HG03095 (cell line): ENCODE results near the gene TRAPPC6A.

Experiments
- ATAC-seq: cut with Tn5 transposase; IDR thresholded peaks from one replicate; pipeline ENCODE4 v1.9.1; 2021; ENCODE audit warnings: moderate library complexity; ENCODE audit not compliant: unreplicated experiment

Gene TRAPPC6A

GRCh38 chr19:45177817-45178261 lies at the start of gene TRAPPC6A:
TRAPPC6A (minus strand) TSS chr19:45178237; CDS start chr19:45178218, 19 bp downstream.
- ATAC-seq: no peak

- ATAC-seq: no peak
Measured at GRCh38 chr19:45224645-45225044, 46.6 kb upstream of the TRAPPC6A start.

- ATAC-seq: no peak
Measured at GRCh38 chr19:45223879-45224278, 45.8 kb upstream of the TRAPPC6A start.

- no peak for ATAC-seq
Measured at GRCh38 chr19:45222724-45223123, 44.7 kb upstream of the TRAPPC6A start.

GRCh38 chr19:45218911-45219743 lies 41.1 kb upstream of the TRAPPC6A start:
- no peak for ATAC-seq

GRCh38 chr19:45218426-45218825 lies 40.4 kb upstream of the TRAPPC6A start:
- no peak for ATAC-seq

GRCh38 chr19:45217957-45218334 lies 39.9 kb upstream of the TRAPPC6A start:
- no peak for ATAC-seq

- ATAC-seq: no peak
Measured at GRCh38 chr19:45217193-45217956, 39.3 kb upstream of the TRAPPC6A start.

- no peak for ATAC-seq
Measured at GRCh38 chr19:45216667-45217066, 38.6 kb upstream of the TRAPPC6A start.

- no peak for ATAC-seq
Measured at GRCh38 chr19:45215391-45216191, 37.6 kb upstream of the TRAPPC6A start.

GRCh38 chr19:45213031-45213430 lies 35.0 kb upstream of the TRAPPC6A start:
- ATAC-seq: no peak

- ATAC-seq: no peak
Measured at GRCh38 chr19:45211751-45212381, 33.8 kb upstream of the TRAPPC6A start.

- no peak for ATAC-seq
Measured at GRCh38 chr19:45206328-45206727, 28.3 kb upstream of the TRAPPC6A start.

- no peak for ATAC-seq
Measured at GRCh38 chr19:45205810-45206209, 27.8 kb upstream of the TRAPPC6A start.

GRCh38 chr19:45202637-45203036 lies 24.6 kb upstream of the TRAPPC6A start:
- no peak for ATAC-seq

- ATAC-seq: no peak
Measured at GRCh38 chr19:45200568-45200967, 22.5 kb upstream of the TRAPPC6A start.

- ATAC-seq: no peak
Measured at GRCh38 chr19:45195764-45196163, 17.7 kb upstream of the TRAPPC6A start.

- ATAC-seq: no peak
Measured at GRCh38 chr19:45191375-45191774, 13.3 kb upstream of the TRAPPC6A start.

- no peak for ATAC-seq
Measured at GRCh38 chr19:45189971-45190370, 11.9 kb upstream of the TRAPPC6A start.

- ATAC-seq: no peak
Measured at GRCh38 chr19:45187421-45188100, 9.5 kb upstream of the TRAPPC6A start.
